Neural crest cell (in vitro differentiated cells): ENCODE results near the gene BPIFB3. TPM values are rescaled to one million over a fixed set of nuclear protein-coding genes. Genes with fewer than 3 reads are reported as not detected.

ENCODE experiments used
- DNase-seq: peaks from one replicate; pipeline ENCODE4 v3.0.0; 2021; ENCODE audit warnings: low read depth, mixed read lengths, low spot score
- H3K27ac Mint-ChIP-seq: one replicate; pipeline ENCODE4 v1.8.0; 2021; ENCODE audit warnings: mild to moderate bottlenecking, mixed read lengths; ENCODE audit not compliant: unreplicated experiment
- H3K27me3 Mint-ChIP-seq: 2 replicates; pipeline ENCODE4 v1.8.0; 2021; ENCODE audit warnings: low read depth, mild to moderate bottlenecking, mixed read lengths
- H3K36me3 Mint-ChIP-seq: 2 replicates; pipeline ENCODE4 v1.8.0; 2021; ENCODE audit warnings: low read depth, mild to moderate bottlenecking, mixed read lengths
- H3K4me1 Mint-ChIP-seq: 2 replicates; pipeline ENCODE4 v1.8.0; 2021; ENCODE audit warnings: mixed read lengths
- H3K4me3 Mint-ChIP-seq: one replicate; pipeline ENCODE4 v1.8.0; 2021; ENCODE audit warnings: mild to moderate bottlenecking, mixed read lengths
- H3K9me3 Mint-ChIP-seq: 2 replicates; pipeline ENCODE4 v1.8.0; 2021; ENCODE audit warnings: mixed read lengths
- CTCF ChIP-seq: fragments of 200-600 bp; sonication (generic); conservative IDR thresholded peaks from 2 replicates; pipeline ENCODE4 v1.5.0; 2021; ENCODE audit warnings: antibody characterized with exemption, mild to moderate bottlenecking
- total RNA-seq: library from RNA; stranded (reverse); gene quantifications from 2 replicates; pipeline ENCODE4 v1.2.1, GENCODE V29; 2021

BPIFB3 gene
- total RNA-seq, 1 donor from 2014 or later: not detected

GRCh38 chr20:33015114-33015484, 38.6 kb upstream of the BPIFB3 start:
- Mint-ChIP-seq H3K9me3 (no peaks in the 10 kb centered on the region), H3K27ac (peak overlapping the region; percentile 3), H3K36me3 (no peaks in the 10 kb centered on the region), H3K4me1 (peaks cover 8% of the 10 kb centered on the region), H3K4me3 (no peak overlapping the region), H3K27me3 (peaks cover 2% of the 10 kb centered on the region)
- no peak for TF ChIP-seq CTCF
- DNase-seq: no peak

- Mint-ChIP-seq H3K4me3 (no peak overlapping the region), H3K4me1 (peaks cover 5% of the 10 kb centered on the region), H3K9me3 (no peaks in the 10 kb centered on the region), H3K36me3 (no peaks in the 10 kb centered on the region), H3K27me3 (peaks cover 2% of the 10 kb centered on the region), H3K27ac (peak overlapping the region; percentile 20)
- no peak for DNase-seq
- no peak for TF ChIP-seq CTCF
Measured at GRCh38 chr20:33015700-33016580, 37.8 kb upstream of the BPIFB3 start.

GRCh38 chr20:33016581-33017109, 37.1 kb upstream of the BPIFB3 start:
- no peak for DNase-seq
- Mint-ChIP-seq H3K27ac (peak overlapping the region; percentile 20), H3K27me3 (peaks cover 2% of the 10 kb centered on the region), H3K4me1 (peaks cover 5% of the 10 kb centered on the region), H3K9me3 (no peaks in the 10 kb centered on the region), H3K4me3 (no peak overlapping the region), H3K36me3 (no peaks in the 10 kb centered on the region)
- no peak for TF ChIP-seq CTCF

- no peaks in the 10 kb centered on the region for H3K36me3 Mint-ChIP-seq
- no peak overlapping the region for H3K27ac Mint-ChIP-seq
- no peak for TF ChIP-seq CTCF
- no peak for DNase-seq
- no peaks in the 10 kb centered on the region for H3K4me1 Mint-ChIP-seq
- no peak overlapping the region for H3K4me3 Mint-ChIP-seq
- H3K27me3 Mint-ChIP-seq: peaks cover 2% of the 10 kb centered on the region
- no peaks in the 10 kb centered on the region for H3K9me3 Mint-ChIP-seq
Measured at GRCh38 chr20:33017542-33017941, 36.2 kb upstream of the BPIFB3 start.

GRCh38 chr20:33018169-33018931, 35.4 kb upstream of the BPIFB3 start:
- H3K9me3 Mint-ChIP-seq: no peaks in the 10 kb centered on the region
- H3K4me1 Mint-ChIP-seq: no peaks in the 10 kb centered on the region
- H3K27me3 Mint-ChIP-seq: peaks cover 2% of the 10 kb centered on the region
- H3K36me3 Mint-ChIP-seq: no peaks in the 10 kb centered on the region
- no peak for DNase-seq
- TF ChIP-seq CTCF: no peak
- no peak overlapping the region for H3K4me3 Mint-ChIP-seq
- H3K27ac Mint-ChIP-seq: no peak overlapping the region
